HG03521 (cell line): Measurements from ENCODE around the gene GJA8.
"Not testable (repeated sequence)": the region's sequence is repeated elsewhere in the genome, so short reads cannot be mapped to it uniquely, and the experiment has no call there.

Source experiments
- ATAC-seq: cut with Tn5 transposase; IDR thresholded peaks from one replicate; pipeline ENCODE4 v1.9.1; 2021; ENCODE audit warnings: mild to moderate bottlenecking, moderate library complexity; ENCODE audit not compliant: unreplicated experiment

The GJA8 gene

DNA sequence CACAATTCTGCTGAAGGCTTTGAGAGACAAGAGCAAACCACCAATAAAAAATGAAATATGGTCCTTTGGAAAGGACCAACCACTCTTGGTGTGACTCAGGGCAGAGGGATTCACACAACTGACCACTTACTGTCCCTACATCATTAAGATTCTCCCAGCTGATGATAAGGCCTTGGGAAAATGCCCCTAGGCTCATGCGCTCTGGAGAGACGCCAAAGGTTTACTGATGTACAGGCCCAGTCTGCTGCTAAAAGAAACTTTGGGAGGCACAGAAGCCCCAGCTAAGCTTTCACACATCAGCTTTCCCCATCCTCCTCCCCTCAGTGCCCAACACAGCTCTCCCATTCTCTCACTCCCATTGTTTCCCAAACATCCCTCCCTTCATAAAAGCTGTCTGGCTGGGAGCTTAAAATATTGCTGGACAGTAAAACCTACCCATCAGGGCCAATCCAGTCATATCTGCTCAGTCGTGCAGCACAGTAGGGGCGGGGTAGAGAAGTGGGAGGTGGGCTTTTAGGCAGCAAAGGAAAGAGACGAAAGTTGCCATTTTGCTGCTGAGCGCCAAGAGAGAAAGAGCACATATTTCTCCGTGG, at the start of gene GJA8:
GJA8 (plus strand) TSS at position 543 of the 593 bp plus-strand sequence. CDS start 5,161 bp downstream, outside the sequence.
- no peak for ATAC-seq

DNA sequence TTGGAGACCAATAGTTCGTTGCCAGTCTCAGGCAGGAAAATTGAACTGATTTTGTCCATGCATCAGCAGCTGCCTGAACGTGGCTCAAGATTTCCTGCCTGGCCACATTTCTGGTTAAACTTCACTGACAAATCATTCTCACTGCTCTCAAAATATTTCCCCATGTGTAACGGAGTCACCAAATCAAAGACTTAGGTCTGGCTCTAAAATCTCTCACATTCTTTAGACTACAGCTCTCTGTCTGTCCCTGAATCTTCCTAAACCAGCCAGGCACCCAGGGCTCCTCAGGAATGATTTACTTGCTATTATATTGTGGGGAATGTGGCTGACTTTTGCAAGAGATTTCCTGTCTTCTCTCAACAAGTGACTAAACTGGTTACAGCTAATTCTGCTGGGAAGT, 49.2 kb upstream of the GJA8 start:
- no peak for ATAC-seq

DNA sequence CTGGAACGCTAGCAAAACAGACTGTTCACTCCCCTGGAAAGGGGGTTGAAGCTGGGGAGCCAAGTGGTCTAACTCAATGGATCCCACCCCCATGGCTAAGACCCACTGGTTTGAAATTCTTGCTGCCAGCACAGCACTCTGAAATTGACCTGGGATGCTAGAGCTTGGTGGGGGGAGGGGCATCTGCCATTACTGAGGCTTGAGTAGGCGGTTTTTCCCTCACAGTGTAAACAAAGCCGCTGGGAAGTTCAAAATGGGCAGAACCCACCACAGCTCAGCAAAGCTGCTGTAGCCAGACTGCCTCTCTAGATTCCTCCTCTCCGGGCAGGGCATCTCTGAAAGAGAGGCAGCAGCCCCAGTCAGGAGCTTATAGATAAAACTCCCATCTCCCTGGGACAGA, 47.6 kb upstream of the GJA8 start:
- not testable (repeated sequence) for ATAC-seq

DNA sequence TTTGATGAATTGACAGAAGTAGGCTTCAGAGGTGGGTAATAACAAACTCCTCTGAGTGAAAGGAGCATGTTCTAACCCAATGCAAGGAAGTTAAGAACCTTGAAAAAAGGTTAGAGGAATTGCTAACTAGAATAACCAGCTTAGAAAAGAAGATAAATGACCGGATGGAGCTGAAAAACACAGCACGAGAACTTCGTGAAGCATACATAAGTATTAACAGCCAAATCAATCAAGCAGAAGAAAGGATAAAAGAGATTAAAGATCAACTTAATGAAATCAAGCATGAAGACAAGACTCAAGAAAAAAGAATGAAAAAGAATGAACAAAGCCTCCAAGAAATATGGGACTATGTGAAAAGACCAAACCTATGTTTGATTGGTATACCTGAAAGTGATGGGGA, 46.6 kb upstream of the GJA8 start:
- ATAC-seq, result not testable (repeated sequence)

DNA sequence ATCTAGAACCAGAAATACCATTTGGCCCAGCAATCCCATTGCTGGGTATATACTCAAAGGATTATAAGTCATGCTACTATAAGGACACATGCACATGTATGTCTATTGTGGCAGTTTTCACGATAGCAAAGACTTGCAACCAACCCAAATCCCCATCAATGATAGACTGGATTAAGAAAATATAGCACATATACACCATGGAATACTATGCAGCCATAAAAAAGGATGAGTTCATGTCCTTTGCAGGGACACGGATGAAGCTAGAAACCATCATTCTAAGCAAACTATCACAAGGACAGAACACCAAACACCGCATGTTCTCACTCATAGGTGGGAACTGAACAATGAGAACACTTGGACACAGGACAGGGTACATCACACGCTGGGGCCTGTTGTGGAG, 35.4 kb upstream of the GJA8 start:
- not testable (repeated sequence) for ATAC-seq

DNA sequence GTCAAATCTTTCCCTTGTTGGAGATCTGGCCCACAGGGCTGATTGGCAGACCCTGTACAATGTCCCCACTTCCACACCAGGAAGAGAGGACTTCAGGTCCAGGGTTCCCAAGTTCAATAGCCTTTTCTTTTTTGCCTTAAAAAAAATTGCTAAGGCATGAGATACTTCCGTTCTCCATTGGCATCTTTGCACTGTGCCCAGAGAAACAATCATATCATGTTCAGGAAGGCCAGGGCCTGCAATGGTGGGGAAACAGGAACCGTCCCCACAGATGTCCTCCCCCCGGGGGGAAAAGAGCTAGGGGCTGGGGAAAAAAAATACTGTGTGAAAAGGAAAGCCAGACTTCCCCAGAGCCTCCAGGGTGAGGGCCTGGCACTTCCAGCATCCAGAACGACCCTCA, 24.6 kb upstream of the GJA8 start:
- no peak for ATAC-seq

DNA sequence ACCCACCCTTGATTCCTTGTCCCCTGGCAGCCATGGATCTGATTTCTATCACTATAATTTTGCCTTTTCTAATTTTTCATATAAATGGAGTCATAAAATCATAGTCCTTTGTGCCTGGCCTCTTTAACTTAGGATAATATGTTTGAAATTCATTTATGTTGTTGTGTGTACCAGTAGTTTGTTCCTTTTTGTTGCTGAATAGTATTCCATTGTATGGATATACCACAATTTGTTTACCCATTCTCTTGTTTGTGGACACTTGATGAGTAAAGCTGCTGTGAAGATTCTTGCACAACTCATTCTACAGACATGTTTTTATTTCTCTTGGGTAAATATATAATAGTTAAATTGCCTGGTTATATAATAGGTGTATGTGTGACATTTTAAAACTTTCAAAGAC, 22.7 kb upstream of the GJA8 start:
- ATAC-seq, result no peak

DNA sequence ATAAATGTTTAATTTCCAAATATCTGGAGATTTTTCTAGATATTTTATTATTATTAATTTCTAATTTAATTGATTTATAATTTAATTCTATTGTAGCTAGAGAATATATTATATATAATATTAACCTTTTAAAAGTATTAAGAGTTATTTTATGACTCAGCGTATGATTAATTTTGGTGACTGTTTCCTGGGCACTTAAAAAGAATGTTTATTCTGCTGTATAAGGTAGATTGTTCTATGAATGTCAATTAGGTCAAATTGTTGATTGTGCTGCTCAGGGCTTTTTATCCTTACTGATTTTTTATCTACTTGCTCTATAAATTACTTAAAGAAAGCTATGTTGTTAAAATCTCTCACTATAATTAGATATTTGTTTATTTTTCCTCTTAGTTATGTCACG, 20.1 kb upstream of the GJA8 start:
- ATAC-seq, result no peak

DNA sequence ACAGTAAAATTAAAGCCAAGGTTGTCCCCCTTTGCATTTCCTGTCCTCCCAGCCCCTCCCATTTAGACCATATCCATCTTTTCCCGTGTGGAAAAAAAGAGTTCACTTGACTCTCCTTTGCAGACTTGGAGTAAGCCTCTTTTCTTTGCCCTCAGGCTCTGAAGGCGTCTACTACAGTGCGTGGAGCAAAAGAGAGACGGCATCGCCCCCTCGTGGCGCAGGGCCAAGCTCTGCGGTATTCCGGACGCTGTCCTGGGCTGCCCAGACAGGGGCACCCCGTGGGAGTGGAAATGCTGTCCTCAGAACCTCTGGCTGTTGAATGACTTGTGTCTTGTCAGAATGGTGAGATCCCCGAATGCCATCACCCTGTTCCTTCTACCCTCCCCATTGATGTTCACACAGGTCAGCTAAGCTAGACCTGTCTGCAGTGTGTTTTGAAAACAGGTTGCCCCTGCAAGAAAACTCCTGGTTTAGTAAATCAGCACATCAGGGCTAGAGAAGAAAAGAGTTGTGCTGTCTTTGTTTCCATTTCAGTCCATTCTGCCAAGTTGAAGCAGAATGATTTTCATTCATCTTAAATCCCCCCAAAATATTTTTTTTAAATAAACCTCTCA, 12.3 kb upstream of the GJA8 start:
- ATAC-seq, result no peak

DNA sequence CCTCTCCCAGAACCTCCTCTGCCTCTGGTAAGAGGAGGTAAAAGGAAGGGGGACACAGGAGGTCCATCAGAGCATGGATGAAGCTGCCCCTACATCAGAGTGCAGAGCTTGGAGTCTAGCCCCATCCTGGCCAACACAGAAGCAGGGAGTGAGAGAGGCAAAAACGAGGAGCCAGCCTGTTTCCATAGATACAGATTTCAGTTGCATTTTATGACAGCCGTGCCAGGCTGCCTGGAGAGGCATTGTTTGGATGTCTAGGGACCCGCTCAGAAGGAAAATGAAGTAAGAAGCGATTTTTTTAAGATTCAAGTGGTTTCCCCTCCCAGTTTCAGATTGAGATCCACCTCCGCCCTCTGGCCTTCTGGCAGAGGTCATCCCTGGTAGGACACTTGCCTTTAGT, 11.5 kb upstream of the GJA8 start:
- no peak for ATAC-seq

DNA sequence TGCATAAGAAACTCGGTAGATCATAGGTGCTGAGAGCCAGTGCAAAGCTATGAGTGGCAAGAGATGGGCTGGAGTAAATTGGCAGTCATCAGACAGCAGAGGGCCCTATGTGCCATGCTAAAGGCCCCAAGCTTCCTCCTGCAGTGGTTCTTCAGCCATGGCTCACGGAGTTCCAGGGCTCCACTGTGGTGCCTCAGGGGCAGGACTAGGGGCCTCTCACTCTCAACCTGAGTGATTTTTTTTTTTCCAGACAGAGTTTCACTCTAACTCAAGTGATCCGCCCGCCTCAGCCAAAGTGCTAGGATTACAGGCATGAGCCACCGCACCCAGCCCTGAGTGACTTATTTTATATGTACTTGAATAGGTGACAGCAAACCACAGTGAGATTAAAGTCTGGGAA, 10.4 kb upstream of the GJA8 start:
- no peak for ATAC-seq

DNA sequence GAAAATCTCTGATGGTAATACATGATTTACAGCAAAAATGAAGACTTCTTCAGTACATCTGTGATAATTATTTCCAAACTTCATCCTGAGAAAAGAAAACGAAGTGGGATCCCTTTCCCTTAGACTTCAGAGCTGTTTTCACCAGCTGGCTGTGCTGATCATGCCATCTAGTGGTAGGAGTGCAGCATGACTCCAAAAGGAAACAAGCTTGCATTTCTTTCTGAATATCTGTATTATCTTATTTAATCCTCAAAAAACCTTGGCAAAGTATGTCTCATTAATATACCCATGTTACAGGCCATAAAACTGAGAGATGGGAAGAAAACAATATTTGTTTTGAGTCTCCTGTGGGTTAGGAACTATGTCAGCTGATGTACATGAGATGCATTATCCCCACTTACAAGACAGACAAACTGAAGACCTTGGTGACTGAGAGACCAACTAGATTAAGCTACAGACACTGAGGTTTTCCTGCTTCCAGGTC, 9.8 kb upstream of the GJA8 start:
- ATAC-seq, result no peak

DNA sequence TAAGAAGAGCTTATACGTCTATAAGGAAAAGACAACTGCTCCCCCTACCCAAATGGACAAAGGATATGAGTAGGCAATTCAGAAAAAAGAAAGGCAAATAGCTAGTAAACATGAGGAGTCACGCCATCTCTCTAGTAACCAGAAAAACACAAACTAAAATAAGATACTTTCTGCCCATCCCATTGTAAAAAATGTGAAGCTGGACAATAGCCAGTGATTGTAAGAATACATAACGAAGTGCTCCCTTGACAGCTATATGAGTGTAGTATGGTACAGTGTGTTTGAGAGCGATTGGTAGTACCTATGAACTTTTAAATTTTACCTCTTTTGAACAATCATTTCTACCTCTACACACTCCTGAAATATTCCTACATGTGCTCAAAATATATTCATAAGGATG, 7.5 kb upstream of the GJA8 start:
- ATAC-seq, result no peak

DNA sequence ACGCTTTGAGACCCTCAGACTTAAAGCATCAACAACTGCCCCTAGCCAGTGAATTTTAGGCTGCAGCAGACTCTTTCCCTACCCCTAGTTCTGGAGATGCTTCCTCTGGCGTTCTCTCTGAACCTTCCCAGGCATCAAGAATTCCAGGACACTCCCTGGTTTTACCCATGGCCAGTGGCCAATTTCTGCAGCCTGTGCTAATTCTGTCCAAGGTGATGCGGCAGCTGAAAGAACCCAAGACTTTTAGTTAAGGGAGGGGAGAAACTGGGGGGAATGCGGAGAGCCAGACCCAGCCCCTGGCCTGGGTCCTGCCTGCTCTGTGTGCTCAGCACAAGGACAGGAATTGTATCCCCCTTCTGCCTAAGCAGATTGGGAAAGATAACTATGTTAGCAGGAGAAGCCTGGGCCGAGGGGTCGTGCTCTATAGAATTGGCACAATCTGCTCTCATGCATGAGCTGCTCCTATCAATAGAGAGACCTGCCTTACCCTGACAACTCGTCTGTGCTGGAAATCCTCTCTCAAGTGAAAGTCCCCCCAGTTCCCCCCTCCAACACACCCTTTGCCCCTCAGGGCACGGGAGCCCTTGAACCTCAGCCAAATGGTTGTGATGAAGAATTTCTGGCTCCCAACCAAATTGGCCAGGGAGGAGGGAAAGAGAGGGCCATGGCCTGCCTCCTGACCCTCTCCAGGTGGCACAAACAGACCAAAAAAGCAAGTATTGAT, 5.4 kb upstream of the GJA8 start:
- ATAC-seq, result no peak

DNA sequence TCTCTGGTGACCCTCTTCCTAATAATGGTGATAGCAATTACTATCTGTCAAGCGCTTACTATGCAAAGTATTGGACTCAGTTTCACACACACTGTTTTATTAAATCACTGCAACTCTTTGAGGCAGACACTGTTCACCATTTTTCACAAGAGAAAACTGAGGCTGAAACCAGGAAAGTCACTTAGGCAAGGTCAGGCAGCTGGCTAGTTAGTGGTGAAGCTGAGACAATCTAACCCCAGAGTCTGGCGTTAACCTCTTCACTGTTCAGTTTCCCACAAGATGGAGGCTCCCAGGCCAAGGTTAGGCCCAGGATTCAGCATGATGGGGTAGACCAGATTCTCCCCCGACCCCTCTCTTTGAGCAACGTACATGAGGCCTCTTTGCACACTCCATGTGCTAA, 4.8 kb upstream of the GJA8 start:
- no peak for ATAC-seq

DNA sequence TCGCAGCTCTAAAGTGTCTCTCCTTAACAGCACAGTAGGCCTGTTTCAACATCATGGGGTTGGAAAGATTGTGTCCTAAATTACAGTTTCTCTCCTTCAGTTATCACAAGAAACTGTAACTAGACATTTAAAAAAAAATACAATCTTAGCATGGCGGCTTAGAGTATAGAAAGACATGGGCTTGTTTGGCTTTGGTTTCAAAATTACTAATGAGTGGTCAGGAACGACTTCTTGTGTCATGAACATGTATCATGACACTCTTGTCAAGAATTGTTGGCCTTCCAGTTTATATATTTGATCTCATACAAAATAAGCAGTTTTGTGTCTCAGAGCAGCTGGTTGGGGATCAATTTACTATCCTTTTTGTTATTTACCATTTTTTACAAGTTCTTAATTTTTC, 2.1 kb downstream of the GJA8 start:
- ATAC-seq, result no peak

DNA sequence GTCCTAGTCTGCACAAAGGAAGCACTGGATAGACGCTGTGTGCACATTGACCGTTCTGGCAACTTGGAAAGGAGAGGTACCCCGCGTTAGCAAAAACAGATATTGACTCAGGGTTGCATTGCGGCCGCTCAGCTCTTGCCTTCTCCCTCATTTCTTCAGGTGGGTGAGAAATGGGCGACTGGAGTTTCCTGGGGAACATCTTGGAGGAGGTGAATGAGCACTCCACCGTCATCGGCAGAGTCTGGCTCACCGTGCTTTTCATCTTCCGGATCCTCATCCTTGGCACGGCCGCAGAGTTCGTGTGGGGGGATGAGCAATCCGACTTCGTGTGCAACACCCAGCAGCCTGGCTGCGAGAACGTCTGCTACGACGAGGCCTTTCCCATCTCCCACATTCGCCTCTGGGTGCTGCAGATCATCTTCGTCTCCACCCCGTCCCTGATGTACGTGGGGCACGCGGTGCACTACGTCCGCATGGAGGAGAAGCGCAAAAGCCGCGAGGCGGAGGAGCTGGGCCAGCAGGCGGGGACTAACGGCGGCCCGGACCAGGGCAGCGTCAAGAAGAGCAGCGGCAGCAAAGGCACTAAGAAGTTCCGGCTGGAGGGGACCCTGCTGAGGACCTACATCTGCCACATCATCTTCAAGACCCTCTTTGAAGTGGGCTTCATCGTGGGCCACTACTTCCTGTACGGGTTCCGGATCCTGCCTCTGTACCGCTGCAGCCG, 5.4 kb downstream of the GJA8 start:
- no peak for ATAC-seq

DNA sequence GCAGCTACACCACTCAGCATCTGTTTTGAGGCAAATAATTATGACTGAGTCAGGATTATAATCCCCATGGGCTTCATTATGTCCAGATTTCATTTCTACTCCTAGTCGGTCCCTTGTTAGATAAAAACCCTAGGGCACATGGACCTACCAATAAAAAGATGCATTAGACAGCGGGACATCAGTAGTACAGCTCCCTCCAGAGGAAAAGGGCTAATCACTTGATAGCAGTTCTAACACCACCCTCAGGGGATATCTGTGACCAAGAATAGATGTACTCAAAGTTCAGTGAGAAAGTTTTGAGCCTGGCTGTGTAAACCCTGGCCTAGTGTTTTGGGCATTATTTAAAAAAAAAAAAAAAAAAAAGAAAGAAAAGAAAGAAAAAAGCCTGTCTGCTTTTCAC, 10.0 kb downstream of the GJA8 start:
- no peak for ATAC-seq

DNA sequence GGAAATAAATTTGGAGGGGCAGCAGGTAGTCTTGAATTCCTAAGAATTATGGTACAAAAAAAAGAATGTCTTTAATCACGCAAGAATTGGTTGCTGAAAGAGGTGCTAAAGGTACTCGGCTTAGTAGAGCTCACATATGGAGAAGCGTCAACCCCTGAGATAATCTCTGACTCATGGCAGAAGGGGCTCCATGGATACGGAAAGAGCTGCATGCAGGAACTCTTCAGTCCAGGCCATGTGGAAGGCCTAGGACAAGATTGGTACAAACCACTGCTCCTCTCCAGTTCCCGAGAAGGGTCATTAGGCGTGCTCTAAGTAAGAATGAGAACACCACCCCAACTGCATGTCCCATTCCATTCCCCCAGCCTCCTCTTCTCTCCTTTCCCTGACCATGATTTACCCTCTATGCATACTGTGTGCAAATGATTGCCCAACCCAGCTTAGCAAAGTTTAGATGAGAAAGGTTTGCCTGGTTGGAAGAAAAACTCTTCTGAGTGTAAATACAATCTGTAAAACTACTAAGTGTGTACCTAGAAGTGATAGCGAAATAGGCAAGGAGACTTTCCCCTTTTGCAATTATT, 10.9 kb downstream of the GJA8 start:
- ATAC-seq, result no peak

DNA sequence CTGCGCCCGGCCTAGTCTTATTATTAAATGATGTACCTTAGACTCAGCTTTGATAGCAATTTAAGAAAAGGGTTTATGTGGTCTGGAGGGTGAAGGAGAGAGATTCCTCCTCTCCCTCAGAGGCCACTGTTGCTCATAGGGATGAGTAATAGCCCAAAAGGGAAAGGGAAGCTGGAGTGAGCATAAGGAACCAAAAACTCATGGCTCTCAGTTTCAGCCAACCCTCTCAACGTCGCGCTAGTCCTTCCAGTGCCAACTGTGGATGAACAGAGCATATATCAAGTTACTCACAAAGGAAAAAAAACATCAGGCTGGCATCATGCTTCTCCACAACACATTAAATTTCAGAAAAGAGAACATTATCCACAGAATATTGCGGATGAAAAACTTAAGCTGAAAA, 17.3 kb downstream of the GJA8 start:
- ATAC-seq, result no peak

DNA sequence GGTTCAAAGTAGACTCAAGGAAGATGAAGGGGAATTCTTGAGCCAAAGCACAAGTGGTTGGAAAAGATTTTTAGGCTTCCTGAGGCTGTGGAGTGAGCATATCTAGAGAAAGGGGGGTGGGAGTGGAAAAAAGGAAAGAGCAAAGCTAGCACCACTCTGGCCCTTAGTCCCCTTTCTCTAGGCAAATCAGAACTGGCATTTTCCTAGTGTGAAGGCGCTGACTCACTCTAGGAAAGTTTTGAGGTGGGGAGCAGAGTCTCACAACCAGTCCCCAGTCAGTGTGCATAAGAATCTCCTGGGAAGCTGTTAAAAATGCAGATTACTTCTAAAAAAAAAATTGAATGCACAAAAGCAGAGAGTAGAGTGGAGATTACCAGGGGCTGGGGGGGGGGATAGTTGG, 22.2 kb downstream of the GJA8 start:
- ATAC-seq, result no peak
